D721Med (cell line): ENCODE measurements around the gene TSKU.
A peak's percentile ranks its signal among the peaks of the same experiment; 100 is the strongest.

ENCODE experiments used
- DNase-seq: peaks from one replicate; pipeline ENCODE4 v3.0.0; 2011; ENCODE audit warnings: low spot score; ENCODE audit not compliant: insufficient read length
- FAIRE-seq: peaks from 2 replicates; lab custom pipeline; 2011; peaks lifted over from hg19 to GRCh38; lab: Jason Lieb, UNC
- TF ChIP-seq, protein P1 (sequence below): IDR thresholded peaks from 2 replicates; pipeline ENCODE4 v1.5.1; 2012; ENCODE audit warnings: mild to moderate bottlenecking, control low read depth; ENCODE audit not compliant: insufficient read depth; ENCODE audit errors: missing control alignments

TSKU gene

DNA sequence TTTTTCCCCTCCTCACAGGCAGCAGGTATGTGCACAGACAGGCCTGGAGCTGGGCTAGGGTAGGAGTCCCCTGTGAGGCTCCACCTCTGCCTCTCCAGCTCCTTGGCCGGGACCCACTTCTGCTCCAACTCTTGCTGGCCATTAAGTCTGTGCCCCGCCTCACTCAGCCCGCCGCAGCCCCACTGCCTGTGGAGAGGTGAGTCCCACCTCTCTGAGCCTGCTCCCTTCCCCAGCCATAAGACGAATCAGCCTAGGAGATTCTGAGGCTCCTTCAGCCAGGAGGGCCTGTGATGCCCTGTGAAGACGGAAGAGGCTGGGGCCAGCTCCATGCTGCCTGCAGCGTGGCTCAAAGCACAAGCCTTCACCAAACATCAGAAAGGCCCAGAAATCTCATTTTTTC lies 23.0 kb downstream of the TSKU start:
- DNase-seq = no peak
- TF ChIP-seq, protein P1, sequence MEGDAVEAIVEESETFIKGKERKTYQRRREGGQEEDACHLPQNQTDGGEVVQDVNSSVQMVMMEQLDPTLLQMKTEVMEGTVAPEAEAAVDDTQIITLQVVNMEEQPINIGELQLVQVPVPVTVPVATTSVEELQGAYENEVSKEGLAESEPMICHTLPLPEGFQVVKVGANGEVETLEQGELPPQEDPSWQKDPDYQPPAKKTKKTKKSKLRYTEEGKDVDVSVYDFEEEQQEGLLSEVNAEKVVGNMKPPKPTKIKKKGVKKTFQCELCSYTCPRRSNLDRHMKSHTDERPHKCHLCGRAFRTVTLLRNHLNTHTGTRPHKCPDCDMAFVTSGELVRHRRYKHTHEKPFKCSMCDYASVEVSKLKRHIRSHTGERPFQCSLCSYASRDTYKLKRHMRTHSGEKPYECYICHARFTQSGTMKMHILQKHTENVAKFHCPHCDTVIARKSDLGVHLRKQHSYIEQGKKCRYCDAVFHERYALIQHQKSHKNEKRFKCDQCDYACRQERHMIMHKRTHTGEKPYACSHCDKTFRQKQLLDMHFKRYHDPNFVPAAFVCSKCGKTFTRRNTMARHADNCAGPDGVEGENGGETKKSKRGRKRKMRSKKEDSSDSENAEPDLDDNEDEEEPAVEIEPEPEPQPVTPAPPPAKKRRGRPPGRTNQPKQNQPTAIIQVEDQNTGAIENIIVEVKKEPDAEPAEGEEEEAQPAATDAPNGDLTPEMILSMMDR = no peak
- no peak for FAIRE-seq

DNA sequence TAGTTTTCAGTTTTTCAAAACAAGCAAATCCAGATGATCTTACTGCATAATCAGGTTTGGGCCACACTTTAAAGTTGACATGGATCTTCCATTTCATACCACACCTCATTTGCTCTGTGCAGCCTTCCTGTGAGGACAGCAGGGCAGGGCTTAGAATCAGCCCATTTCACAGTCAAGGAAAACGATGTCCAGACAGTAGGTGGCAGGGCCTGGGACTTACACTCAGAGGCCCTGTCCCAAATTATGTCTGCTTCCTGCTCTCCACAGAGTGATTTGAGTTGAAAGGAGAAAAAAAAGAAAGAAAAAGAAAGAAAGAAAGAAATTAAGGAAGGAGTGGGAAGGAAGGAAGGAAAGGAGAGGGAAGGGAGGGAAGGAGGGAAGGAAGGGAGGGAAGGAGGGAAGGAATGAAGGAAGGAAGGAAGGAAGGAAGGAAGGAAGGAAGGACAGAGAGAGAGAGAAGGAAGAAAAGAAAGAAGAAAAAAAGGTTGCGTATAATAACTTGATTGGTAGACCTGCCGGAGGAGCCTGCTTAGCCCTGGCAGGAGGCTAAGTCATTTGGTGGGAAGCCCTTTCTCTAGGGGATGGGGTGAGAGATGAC lies 23.6 kb downstream of the TSKU start:
- FAIRE-seq (no peak), DNase-seq (no peak)
- TF ChIP-seq, protein P1 = no peak

DNA sequence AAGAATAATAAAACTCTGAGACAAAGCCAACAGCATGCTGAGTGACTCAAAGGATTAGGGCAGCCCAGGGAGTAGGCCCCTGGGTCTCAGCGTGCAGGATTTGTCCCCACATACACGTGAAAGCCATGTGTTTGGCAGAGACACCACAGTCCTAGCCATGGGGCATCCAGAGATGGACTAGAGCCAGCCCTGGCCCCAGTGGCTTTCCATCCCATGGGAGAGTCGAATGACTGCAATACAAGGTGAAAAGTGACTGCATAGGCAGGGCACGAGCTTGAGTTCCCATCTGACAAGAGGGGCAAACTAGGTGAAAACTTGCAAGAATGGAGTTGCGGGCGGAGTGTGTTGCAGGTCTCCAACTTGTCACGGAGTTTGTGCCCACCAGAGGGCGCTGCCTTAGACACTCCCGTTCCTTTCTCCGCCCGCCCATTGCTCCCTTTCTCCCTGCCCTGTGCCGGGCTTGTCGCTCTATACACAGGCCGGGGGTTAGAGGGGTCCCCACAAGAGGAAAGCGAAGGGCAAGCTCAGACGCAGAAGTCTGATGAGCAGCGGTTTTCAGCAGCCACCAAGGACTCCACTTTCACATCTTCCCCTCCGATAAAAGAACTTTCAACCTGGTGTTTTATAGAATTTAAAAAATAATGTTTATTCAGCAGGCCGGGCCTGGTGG lies 24.2 kb downstream of the TSKU start:
- no peak for FAIRE-seq
- TF ChIP-seq, protein P1 = peak; percentile 83
- peak; percentile 72 for DNase-seq

DNA sequence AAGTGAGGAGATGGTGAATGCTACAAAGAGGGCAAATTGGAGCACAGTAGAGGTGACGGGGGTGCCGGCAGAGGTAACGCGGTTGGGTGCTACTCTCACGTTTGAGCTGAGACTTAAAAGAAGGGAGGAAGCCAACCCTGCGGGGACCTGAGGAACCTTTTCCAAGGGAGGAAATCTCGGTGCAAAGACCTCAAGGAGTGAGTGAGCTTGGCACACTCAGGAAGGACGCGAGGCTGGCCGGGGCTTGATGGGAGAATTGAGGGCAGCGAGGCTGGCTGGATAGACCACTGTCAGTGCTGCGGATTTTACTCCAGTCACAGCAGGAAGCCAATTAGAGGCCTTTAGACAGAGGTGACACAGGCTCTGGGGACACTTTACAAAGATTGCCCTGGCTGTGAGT lies 25.0 kb downstream of the TSKU start:
- TF ChIP-seq, protein P1 = no peak
- FAIRE-seq (no peak), DNase-seq (no peak)

DNA sequence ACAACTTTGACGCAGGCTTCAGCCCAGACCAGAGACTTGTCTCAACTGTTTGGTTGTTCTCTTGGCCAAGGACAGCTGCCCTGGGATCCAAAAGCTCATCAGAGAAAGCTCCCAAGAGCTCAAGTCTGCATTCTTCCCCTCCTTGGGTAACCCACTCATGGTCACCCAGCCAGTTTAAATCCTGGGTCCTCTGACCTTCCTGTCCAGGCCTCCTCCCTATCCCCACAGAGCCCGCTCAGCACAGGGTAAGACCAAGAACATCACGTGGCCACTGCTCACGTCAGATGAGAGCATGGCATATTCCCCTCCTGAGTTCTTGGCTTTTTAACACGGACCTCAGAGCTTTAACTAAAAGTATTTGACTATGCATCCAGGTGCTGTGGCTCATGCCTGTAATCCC lies 25.8 kb downstream of the TSKU start:
- FAIRE-seq (no peak), DNase-seq (no peak)
- TF ChIP-seq, protein P1 = no peak

DNA sequence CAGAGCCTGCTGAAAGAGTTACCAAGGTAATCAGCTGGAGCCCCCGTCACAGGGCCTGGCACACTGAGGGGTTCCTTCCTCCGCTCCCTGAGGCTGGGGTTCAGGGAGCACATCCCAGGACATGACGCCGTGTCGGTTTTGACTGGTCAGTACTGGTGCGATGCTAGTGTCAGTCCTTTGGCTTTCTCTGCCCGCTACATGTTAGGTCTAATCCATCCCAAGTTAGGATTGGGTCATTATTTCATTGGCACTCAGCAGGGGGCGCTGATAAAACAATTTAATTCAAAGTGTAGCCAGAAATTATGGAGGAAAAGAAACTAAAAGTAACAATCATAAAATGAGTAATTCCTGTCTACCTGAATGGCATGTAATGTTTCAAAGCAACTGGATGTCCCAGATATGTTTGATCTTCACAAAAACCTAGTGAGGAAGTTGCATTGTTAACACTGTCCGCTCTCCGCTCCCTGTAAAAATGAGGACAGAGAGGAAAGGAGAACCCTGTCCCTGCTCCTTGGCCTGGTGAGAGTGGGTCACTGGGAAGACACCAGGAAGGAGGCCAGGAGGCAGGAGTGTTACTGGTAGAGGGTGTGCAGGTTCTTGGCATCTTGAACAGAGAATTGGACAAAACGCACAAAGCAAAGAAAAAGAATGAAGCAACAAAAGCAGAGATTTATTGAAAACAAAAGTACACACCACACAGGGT lies 27.1 kb downstream of the TSKU start:
- DNase-seq (no peak), FAIRE-seq (no peak)
- TF ChIP-seq, protein P1 = peak; percentile 48
